ENCODE measurements around the gene SERINC2. TPM values are rescaled to one million over a fixed set of nuclear protein-coding genes. Genes with fewer than 3 reads are reported as not detected.

The SERINC2 gene
- total and polyA plus RNA-seq, 10 of the 15 experiments (the other 5 are each of a cell fraction or from before 2014, with no cell fraction given), result 0.02 to 9.4 (median 0.50) TPM

- intact Hi-C loops (cut with micrococcal nuclease; ENCODE audit: unreplicated experiment) (no loop called here), in situ Hi-C loops (cut with MboI) (no loop called here)
- BruUV-seq (replicated peaks), result no TSS peak
- ChIA-PET POLR2A (interaction anchor here (0.6 to 1.4 kb wide), 4 partner anchors 22 to 335 kb away, joined by 4 read pairs; no protein-coding TSS in a partner anchor), RAD21 (ENCODE audit: unreplicated experiment) (interaction anchor here (0.7 to 2.3 kb wide), 8 partner anchors 11 to 176 kb away, joined by 3 to 15 read pairs (median 4); no protein-coding TSS in a partner anchor), SMC1A (ENCODE audit: uncharacterized antibody, unreplicated experiment) (interaction anchor here (0.9 to 2.4 kb wide), 7 partner anchors 12 to 193 kb away, joined by 3 to 7 read pairs (median 3); partner anchors contain the start of genes SNRNP40 and ZCCHC17), CTCF (interaction anchor here (0.9 to 5.5 kb wide), 11 partner anchors 11 to 245 kb away, joined by 3 to 42 read pairs (median 4); no protein-coding TSS in a partner anchor)
- peak within 1 kb of the TSS; percentile 68 for H3K4me2 ChIP-seq (ENCODE audit: control insufficient read depth, insufficient read depth)
- H3K27ac ChIP-seq (ENCODE audit: control insufficient read depth, insufficient read depth), result no peak within 1 kb of the TSS
- FAIRE-seq (no peak), ATAC-seq (peak; percentile 83), DNase-seq (ENCODE audit: low read depth, low spot score) (no peak)
- 8% methylated on average over 37 of the region's 44 CpGs for WGBS (ENCODE audit: insufficient coverage, insufficient replicate concordance, low lambda C conversion rate, missing lambda C conversion rate)
- TF ChIP-seq CTCF (IDR thresholded peaks at IDR 0.05 in 2 of 3, conservative IDR thresholded peaks at IDR 0.05 in 1 of 3; ENCODE audit: control insufficient read depth in 2 of 3, extremely low read depth in 1 of 3, insufficient read depth in 1 of 3, low read depth in 3 of 3, low read length in 3 of 3) (0 out of 6 replicates have a peak, but pooled peaks of 1 of the 3 experiments have one; percentile 2), E2F8 (IDR thresholded peaks at IDR 0.05; ENCODE audit: low read depth, partially characterized antibody) (no peak), BHLHE40 (IDR thresholded peaks at IDR 0.05; ENCODE audit: borderline replicate concordance in 1 of 2, low read depth in 2 of 2, low read length in 1 of 2) (peak; percentile 66 to 78; a peak in 2 of 4 replicates), EGR1 (IDR thresholded peaks at IDR 0.05; ENCODE audit: borderline replicate concordance in 1 of 2, low read depth in 2 of 2, low read length in 2 of 2) (0 out of 3 replicates have a peak, but pooled peaks of 1 of the 2 experiments have one; percentile 34), SKIL (IDR thresholded peaks at IDR 0.05; ENCODE audit: low read depth, poor library complexity, severe bottlenecking) (no peak), CBFB (IDR thresholded peaks at IDR 0.05; ENCODE audit: low read depth) (no peak), POLR2AphosphoS5 (IDR thresholded peaks at IDR 0.05; ENCODE audit: low read length) (no peak)
- H4K20me1 ChIP-seq (ENCODE audit: control insufficient read depth, insufficient read depth), result no peaks in the 10 kb centered on the region
- no peaks in the 10 kb centered on the region for H3K4me1 ChIP-seq (ENCODE audit: control insufficient read depth, insufficient read depth, low read length)
- no peaks in the 10 kb centered on the region for H3K9me3 ChIP-seq (replicated peaks; ENCODE audit: control insufficient read depth, insufficient read depth, low read length)
- H3K79me2 ChIP-seq (ENCODE audit: control insufficient read depth, insufficient read depth, low read length), result no peaks in the 10 kb centered on the region
- peak within 1 kb of the TSS; percentile 52; the same call in 1 of the 2 replicates for H2AFZ ChIP-seq (ENCODE audit: control insufficient read depth, low read depth, low read length)
- H3K9ac ChIP-seq (ENCODE audit: control insufficient read depth, insufficient read depth, low read length), result no peak within 1 kb of the TSS
- no peaks in the 10 kb centered on the region for H3K27me3 ChIP-seq (replicated peaks in 1 of 2; ENCODE audit: control insufficient read depth in 2 of 2, insufficient read depth in 2 of 2, low read length in 1 of 2)
- peak within 1 kb of the TSS; percentile 52 for H3K4me3 ChIP-seq
- H3K36me3 ChIP-seq (ENCODE audit: control insufficient read depth in 2 of 2, insufficient read depth in 2 of 2, low read length in 1 of 2), result no peaks in the 10 kb centered on the region; a peak in 1 of 4 replicates
Observed at GRCh38 chr1:31373056-31373896, 39.7 kb upstream of the SERINC2 start, which contains the start of gene FABP3. Gene FABP3 (minus strand): TSS chr1:31373076. CDS start chr1:31373014, 62 bp downstream.
